ENCODE measurements around the gene C9orf57.

DNA sequence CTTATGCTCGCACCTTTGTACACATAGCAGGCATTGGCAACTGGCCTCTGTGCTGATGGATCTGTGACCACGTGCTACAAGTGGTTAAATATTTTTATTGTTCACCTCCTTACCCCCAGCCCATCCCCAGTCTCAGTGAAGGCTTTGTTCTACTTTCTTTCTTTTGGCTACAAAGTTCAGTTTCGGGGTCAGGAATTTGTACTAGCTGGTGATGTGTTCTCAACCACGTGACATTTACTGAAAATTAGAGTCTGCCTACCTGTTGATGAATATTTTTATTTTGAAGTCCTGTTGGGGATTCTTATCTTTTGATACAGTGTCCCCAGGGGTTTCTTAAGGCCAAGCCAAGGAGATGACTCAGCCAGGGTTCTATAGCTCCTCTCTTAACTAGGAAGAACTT, 47.8 kb downstream of the C9orf57 start:
- TF ChIP-seq, protein P1, sequence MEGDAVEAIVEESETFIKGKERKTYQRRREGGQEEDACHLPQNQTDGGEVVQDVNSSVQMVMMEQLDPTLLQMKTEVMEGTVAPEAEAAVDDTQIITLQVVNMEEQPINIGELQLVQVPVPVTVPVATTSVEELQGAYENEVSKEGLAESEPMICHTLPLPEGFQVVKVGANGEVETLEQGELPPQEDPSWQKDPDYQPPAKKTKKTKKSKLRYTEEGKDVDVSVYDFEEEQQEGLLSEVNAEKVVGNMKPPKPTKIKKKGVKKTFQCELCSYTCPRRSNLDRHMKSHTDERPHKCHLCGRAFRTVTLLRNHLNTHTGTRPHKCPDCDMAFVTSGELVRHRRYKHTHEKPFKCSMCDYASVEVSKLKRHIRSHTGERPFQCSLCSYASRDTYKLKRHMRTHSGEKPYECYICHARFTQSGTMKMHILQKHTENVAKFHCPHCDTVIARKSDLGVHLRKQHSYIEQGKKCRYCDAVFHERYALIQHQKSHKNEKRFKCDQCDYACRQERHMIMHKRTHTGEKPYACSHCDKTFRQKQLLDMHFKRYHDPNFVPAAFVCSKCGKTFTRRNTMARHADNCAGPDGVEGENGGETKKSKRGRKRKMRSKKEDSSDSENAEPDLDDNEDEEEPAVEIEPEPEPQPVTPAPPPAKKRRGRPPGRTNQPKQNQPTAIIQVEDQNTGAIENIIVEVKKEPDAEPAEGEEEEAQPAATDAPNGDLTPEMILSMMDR (IDR thresholded peaks at IDR 0.05; ENCODE audit: insufficient read depth, low read length), result no peak
- TF ChIP-seq POLR2AphosphoS5 (IDR thresholded peaks at IDR 0.05; ENCODE audit: low read depth), result no peak
- no peak for TF ChIP-seq GABPA (IDR thresholded peaks at IDR 0.05; ENCODE audit: low read depth)

All from HL-60 (cell line).